AG04450 (cell line): ENCODE results near the gene COPB2. TPM values are rescaled to one million over a fixed set of nuclear protein-coding genes. Genes with fewer than 3 reads are reported as not detected.

Source experiments
- CTCF ChIA-PET: fragments of 300-600, 350-600 bp; formaldehyde crosslinking; extraction: SDS; loops from one replicate; lab custom pipeline; 2022; ENCODE audit warnings: antibody characterized with exemption, inconsistent platforms; lab: Charles Lee
- POLR2A ChIA-PET: fragments of 350-600 bp; formaldehyde crosslinking; extraction: SDS; loops from one replicate; lab custom pipeline; 2021; ENCODE audit warnings: antibody characterized with exemption, inconsistent platforms; lab: Yijun Ruan, JAX
- DNase-seq: peaks from one replicate; pipeline ENCODE4 v3.0.0-alpha.2; 2011; ENCODE audit warnings: low read depth, low spot score
- H3K27ac ChIP-seq: one replicate; pipeline ENCODE4 v1.5.1; 2012; ENCODE audit warnings: low read depth, low read length, control low read depth
- H3K27me3 ChIP-seq: one replicate; pipeline ENCODE4 v1.6.0; 2012; ENCODE audit warnings: low read length; ENCODE audit not compliant: control insufficient read depth, insufficient read depth
- H3K4me3 ChIP-seq: 2 replicates; pipeline ENCODE4 v1.5.1; 2011; ENCODE audit warnings: mild to moderate bottlenecking, low read depth, low read length, control low read depth
- H3K9me3 ChIP-seq: 2 replicates; pipeline ENCODE4 v1.5.1; 2012; ENCODE audit warnings: low read length; ENCODE audit not compliant: control insufficient read depth, insufficient read depth
- CTCF ChIP-seq: IDR thresholded peaks from 2 replicates; pipeline ENCODE4 v1.5.1; 2011; ENCODE audit warnings: low read depth, low read length, control low read depth, inconsistent platforms
- polyA plus RNA-seq: library from polyadenylated mRNA; depleted of rRNA; stranded (reverse); fragments of >200 nt; gene quantifications from 2 replicates; pipeline ENCODE4 v1.2.3, GENCODE V29; 2011

COPB2 gene
- polyA plus RNA-seq, 1 experiment = 331 TPM

GRCh38 chr3:139332092-139332491, 57.4 kb downstream of the COPB2 start:
- Histone ChIP-seq H3K4me3 (no peak overlapping the region), H3K9me3 (no peaks in the 10 kb centered on the region), H3K27ac (no peak overlapping the region), H3K27me3 (peaks cover 10% of the 10 kb centered on the region)
- ChIA-PET CTCF (interaction anchor here (6.0 kb wide), 1 partner anchor 221 kb away, joined by 140 read pairs; no protein-coding TSS in a partner anchor), POLR2A (no interaction called here)
- no peak for DNase-seq
- no peak for TF ChIP-seq CTCF

GRCh38 chr3:139329364-139329850, 60.0 kb downstream of the COPB2 start:
- ChIA-PET CTCF (interaction anchor here (0.6 to 6.0 kb wide), 46 partner anchors 11 to 552 kb away, joined by 3 to 140 read pairs (median 4); no protein-coding TSS in a partner anchor), POLR2A (no interaction called here)
- no peak for DNase-seq
- peak; percentile 100 for TF ChIP-seq CTCF
- Histone ChIP-seq H3K4me3 (0 out of 2 replicates have a peak overlapping the region, but pooled peaks have one; percentile 20), H3K9me3 (peaks cover 4% of the 10 kb centered on the region; the same call in 1 of the 2 replicates), H3K27me3 (peaks cover 10% of the 10 kb centered on the region), H3K27ac (no peak overlapping the region)

GRCh38 chr3:139328356-139328755, 61.1 kb downstream of the COPB2 start:
- Histone ChIP-seq H3K27me3 (peaks cover 13% of the 10 kb centered on the region), H3K4me3 (no peak overlapping the region), H3K9me3 (peaks cover 4% of the 10 kb centered on the region; the same call in 1 of the 2 replicates), H3K27ac (no peak overlapping the region)
- CTCF ChIA-PET = interaction anchor here (0.5 to 6.0 kb wide), 14 partner anchors 10 to 412 kb away, joined by 3 to 140 read pairs (median 10); no protein-coding TSS in a partner anchor
- DNase-seq = no peak
- POLR2A ChIA-PET = interaction anchor here (0.8 kb wide), 1 partner anchor 378 kb away, joined by 3 read pairs; no protein-coding TSS in a partner anchor
- TF ChIP-seq CTCF = no peak

GRCh38 chr3:139327861-139328260, 61.6 kb downstream of the COPB2 start:
- peaks cover 4% of the 10 kb centered on the region; the same call in 1 of the 2 replicates for H3K9me3 ChIP-seq
- H3K4me3 ChIP-seq = no peak overlapping the region
- peaks cover 13% of the 10 kb centered on the region for H3K27me3 ChIP-seq
- no peak for TF ChIP-seq CTCF
- no peak for DNase-seq
- ChIA-PET POLR2A (interaction anchor here (0.8 kb wide), 1 partner anchor 378 kb away, joined by 3 read pairs; no protein-coding TSS in a partner anchor), CTCF (interaction anchor here (0.5 to 6.0 kb wide), 5 partner anchors 23 to 412 kb away, joined by 6 to 140 read pairs (median 8); no protein-coding TSS in a partner anchor)
- no peak overlapping the region for H3K27ac ChIP-seq

GRCh38 chr3:139327231-139327630, 62.2 kb downstream of the COPB2 start:
- H3K9me3 ChIP-seq = peaks cover 4% of the 10 kb centered on the region; the same call in 1 of the 2 replicates
- H3K4me3 ChIP-seq = no peak overlapping the region
- no peak overlapping the region for H3K27ac ChIP-seq
- ChIA-PET POLR2A (no interaction called here), CTCF (interaction anchor here (0.5 to 6.0 kb wide), 6 partner anchors 11 to 412 kb away, joined by 3 to 140 read pairs (median 6); no protein-coding TSS in a partner anchor)
- TF ChIP-seq CTCF = no peak
- H3K27me3 ChIP-seq = peaks cover 13% of the 10 kb centered on the region
- no peak for DNase-seq
